DND-41 (cell line): Measurements from ENCODE around the gene DENND6A.
"Not testable (repeated sequence)": the region's sequence is repeated elsewhere in the genome, so short reads cannot be mapped to it uniquely, and the experiment has no call there.

ENCODE experiments used
- ATAC-seq: fragments of 200-7000 bp; cut with Tn5 transposase; 3 replicates; pipeline ENCODE4 v1.9.1; 2021; ENCODE audit warnings: low read depth; ENCODE audit not compliant: insufficient read depth
- DNase-seq: peaks from one replicate; pipeline ENCODE4 v3.0.0-alpha.2; 2020
- H2AFZ ChIP-seq: 2 replicates; pipeline ENCODE4 v1.6.0; 2012; ENCODE audit warnings: low read depth, low read length
- H3K27ac ChIP-seq: 2 replicates; pipeline ENCODE4 v1.5.1; 2012; ENCODE audit warnings: low read length, inconsistent platforms
- H3K27me3 ChIP-seq: fragments of 200-600 bp; sonication (generic); 2 replicates; pipeline ENCODE4 v1.6.0; 2012; ENCODE audit warnings: low read length, mild to moderate bottlenecking, inconsistent platforms; ENCODE audit not compliant: insufficient read depth, poor library complexity
- H3K36me3 ChIP-seq: 2 replicates; pipeline ENCODE4 v1.5.1; 2012; ENCODE audit warnings: low read length, inconsistent platforms; ENCODE audit not compliant: insufficient read depth
- H3K4me1 ChIP-seq: 2 replicates; pipeline ENCODE4 v1.5.1; 2012; ENCODE audit warnings: mild to moderate bottlenecking, low read length; ENCODE audit not compliant: insufficient read depth
- H3K4me2 ChIP-seq: 2 replicates; pipeline ENCODE4 v1.6.0; 2012; ENCODE audit warnings: mild to moderate bottlenecking, moderate library complexity, low read length, inconsistent platforms; ENCODE audit not compliant: insufficient read depth
- H3K4me3 ChIP-seq, 2 experiments: fragments of 200-600 bp in 1 of 2; shearing (Covaris generic) in 1 of 2; 2 replicates each; pipeline ENCODE4 v1.5.1; 2012 to 2016; ENCODE audit warnings: inconsistent platforms in 2 of 2, low read length in 2 of 2, mild to moderate bottlenecking in 2 of 2, low read depth in 1 of 2, moderate library complexity in 1 of 2
- H3K79me2 ChIP-seq: 2 replicates; pipeline ENCODE4 v1.6.0; 2012; ENCODE audit warnings: low read length, inconsistent platforms; ENCODE audit not compliant: insufficient read depth
- H3K9ac ChIP-seq: 2 replicates; pipeline ENCODE4 v1.6.0; 2012; ENCODE audit warnings: low read depth, mild to moderate bottlenecking, inconsistent platforms, low read length, moderate library complexity
- H3K9me3 ChIP-seq: 2 replicates; pipeline ENCODE4 v1.5.1; 2012; ENCODE audit warnings: low read length, moderate library complexity, mild to moderate bottlenecking, inconsistent platforms; ENCODE audit not compliant: insufficient read depth, severe bottlenecking
- H4K20me1 ChIP-seq: 2 replicates; pipeline ENCODE4 v1.6.0; 2012; ENCODE audit warnings: low read length; ENCODE audit not compliant: insufficient read depth
- CTCF ChIP-seq: IDR thresholded peaks from 2 replicates; pipeline ENCODE4 v1.5.1; 2012; ENCODE audit warnings: borderline replicate concordance, low read length, moderate library complexity, mild to moderate bottlenecking; ENCODE audit not compliant: poor library complexity, severe bottlenecking; ENCODE audit errors: extremely low read depth
- EZH2 ChIP-seq: IDR thresholded peaks from 3 replicates; pipeline ENCODE4 v1.6.1; 2012; ENCODE audit warnings: borderline replicate concordance, low read depth, mild to moderate bottlenecking, moderate library complexity, low read length, inconsistent platforms; ENCODE audit not compliant: severe bottlenecking

The DENND6A gene

GRCh38 chr3:57622362-57622761 lies 70.5 kb downstream of the DENND6A start:
- no peak for TF ChIP-seq CTCF
- TF ChIP-seq EZH2 = no peak
- Histone ChIP-seq H3K36me3 (peaks cover 44% of the 10 kb centered on the region), H2AFZ (no peak overlapping the region), H3K27ac (no peak overlapping the region), H3K4me3 (no peak overlapping the region), H3K4me2 (no peak overlapping the region), H3K9me3 (no peaks in the 10 kb centered on the region), H3K9ac (no peak overlapping the region), H3K79me2 (no peaks in the 10 kb centered on the region), H3K27me3 (no peaks in the 10 kb centered on the region), H3K4me1 (no peaks in the 10 kb centered on the region), H4K20me1 (no peaks in the 10 kb centered on the region)
- DNase-seq (no peak), ATAC-seq (no peak)

- no peak overlapping the region for H2AFZ ChIP-seq
- H3K4me1 ChIP-seq = no peaks in the 10 kb centered on the region
- H3K9ac ChIP-seq = no peak overlapping the region
- H3K9me3 ChIP-seq = no peaks in the 10 kb centered on the region
- DNase-seq (no peak), ATAC-seq (no peak)
- H3K4me2 ChIP-seq = no peak overlapping the region
- H3K4me3 ChIP-seq = no peak overlapping the region
- H3K27ac ChIP-seq = no peak overlapping the region
- H3K27me3 ChIP-seq = no peaks in the 10 kb centered on the region
- no peaks in the 10 kb centered on the region for H3K79me2 ChIP-seq
- TF ChIP-seq EZH2 (no peak), CTCF (no peak)
- peaks cover 11% of the 10 kb centered on the region; the same call in 1 of the 2 replicates for H3K36me3 ChIP-seq
- H4K20me1 ChIP-seq = no peaks in the 10 kb centered on the region
These were observed 75.1 kb downstream of the DENND6A start for GRCh38 chr3:57617739-57618138.

- Histone ChIP-seq H3K9ac (no peak overlapping the region), H3K4me3 (no peak overlapping the region), H3K9me3 (no peaks in the 10 kb centered on the region), H3K27me3 (no peaks in the 10 kb centered on the region), H3K4me1 (peaks cover 7% of the 10 kb centered on the region), H3K4me2 (no peak overlapping the region), H2AFZ (no peak overlapping the region), H3K79me2 (no peaks in the 10 kb centered on the region), H4K20me1 (no peaks in the 10 kb centered on the region), H3K36me3 (peaks cover 2% of the 10 kb centered on the region; the same call in 1 of the 2 replicates), H3K27ac (no peak overlapping the region)
- DNase-seq (no peak), ATAC-seq (no peak)
- TF ChIP-seq CTCF = no peak
- TF ChIP-seq EZH2 = no peak
These were observed 76.6 kb downstream of the DENND6A start for GRCh38 chr3:57616233-57616632.

GRCh38 chr3:57611870-57612269 lies 81.0 kb downstream of the DENND6A start:
- H3K36me3 ChIP-seq, H3K9ac ChIP-seq, H3K79me2 ChIP-seq, H4K20me1 ChIP-seq, H3K9me3 ChIP-seq, H3K4me3 ChIP-seq, H3K27me3 ChIP-seq, H3K4me2 ChIP-seq, H3K4me1 ChIP-seq, DNase-seq, H2AFZ ChIP-seq, ATAC-seq: not testable (repeated sequence)
- H3K27ac ChIP-seq = peak overlapping the region; percentile 64
